ENCODE data around the gene PROC. TPM values are rescaled to one million over a fixed set of nuclear protein-coding genes. Genes with fewer than 3 reads are reported as not detected.

The PROC gene
- total RNA-seq, 1 experiment from 2014 or later = 1.1 TPM

GRCh38 chr2:127428815-127429109, 10.5 kb downstream of the PROC start:
- DNase-seq (ENCODE audit: low read depth, low spot score) = no peak
- BruUV-seq (replicated peaks) = no TSS peak
- Histone ChIP-seq H3K27me3 (ENCODE audit: control insufficient read depth, insufficient read depth, low read length) (peaks cover 2% of the 10 kb centered on the region; the same call in 1 of the 2 replicates), H3K27ac (ENCODE audit: low read length) (no peak overlapping the region), H3K36me3 (ENCODE audit: control insufficient read depth, insufficient read depth, low read length) (no peaks in the 10 kb centered on the region), H3K9me3 (ENCODE audit: control insufficient read depth, insufficient read depth, low read depth, low read length) (no peaks in the 10 kb centered on the region), H3K4me3 (ENCODE audit: low read depth in 2 of 2, low read length in 2 of 2) (no peak overlapping the region), H3K4me1 (ENCODE audit: control insufficient read depth, insufficient read depth, low read length) (0 out of 2 replicates have a peak, but pooled peaks cover 5% of the 10 kb centered on the region)
- intact Hi-C loops (cut with micrococcal nuclease; ENCODE audit: unreplicated experiment) = no loop called here
- in situ Hi-C loops (cut with HindIII; ENCODE audit: low pct_unique_long_range_greater_than_20kb, low sequenced_read_pairs) = no loop called here
- TF ChIP-seq SIN3A (IDR thresholded peaks at IDR 0.05; ENCODE audit: borderline replicate concordance, insufficient read depth, low read depth, low read length) = no peak
- ChIA-PET CTCF (no interaction called here), POLR2A (no interaction called here)
- ATAC-seq = no peak

- no TSS peak for BruUV-seq (replicated peaks)
- CTCF ChIA-PET = no interaction called here
- TF ChIP-seq POLR2AphosphoS5 (IDR thresholded peaks at IDR 0.05; ENCODE audit: low read depth, low read length) = no peak
- no peak for TF ChIP-seq CTCF (IDR thresholded peaks at IDR 0.05)
- TF ChIP-seq SIN3A (IDR thresholded peaks at IDR 0.05; ENCODE audit: borderline replicate concordance, insufficient read depth, low read depth, low read length) = no peak
- no peak for TF ChIP-seq TCF7L2 (IDR thresholded peaks at IDR 0.05; ENCODE audit: low read depth, low read length)
- TF ChIP-seq REST (IDR thresholded peaks at IDR 0.05; ENCODE audit: insufficient read depth in 1 of 2, low read depth in 2 of 2, low read length in 1 of 2) = no peak
Observed at GRCh38 chr2:127429291-127429690, 11.1 kb downstream of the PROC start.

GRCh38 chr2:127429844-127430425, 11.7 kb downstream of the PROC start:
- ChIA-PET CTCF (no interaction called here), POLR2A (interaction anchor here (0.5 kb wide), 1 partner anchor 30 kb away, joined by 5 read pairs; no protein-coding TSS in a partner anchor)
- H3K27ac ChIP-seq (ENCODE audit: low read length) = no peak overlapping the region
- in situ Hi-C loops (cut with HindIII; ENCODE audit: low pct_unique_long_range_greater_than_20kb, low sequenced_read_pairs) = no loop called here
- 0 out of 2 replicates have a peak, but pooled peaks cover 2% of the 10 kb centered on the region for H3K4me1 ChIP-seq (ENCODE audit: control insufficient read depth, insufficient read depth, low read length)
- no peak for ATAC-seq
- H3K36me3 ChIP-seq (ENCODE audit: control insufficient read depth, insufficient read depth, low read length) = no peaks in the 10 kb centered on the region
- H3K4me3 ChIP-seq (ENCODE audit: low read depth in 2 of 2, low read length in 2 of 2) = no peak overlapping the region
- no peaks in the 10 kb centered on the region for H3K9me3 ChIP-seq (ENCODE audit: control insufficient read depth, insufficient read depth, low read depth, low read length)
- no peak for TF ChIP-seq CTCF (IDR thresholded peaks at IDR 0.05)
- no peak for TF ChIP-seq REST (IDR thresholded peaks at IDR 0.05; ENCODE audit: insufficient read depth in 1 of 2, low read depth in 2 of 2, low read length in 1 of 2)
- no peak for TF ChIP-seq SIN3A (IDR thresholded peaks at IDR 0.05; ENCODE audit: borderline replicate concordance, insufficient read depth, low read depth, low read length)
- no peak for TF ChIP-seq TCF7L2 (IDR thresholded peaks at IDR 0.05; ENCODE audit: low read depth, low read length)
- TF ChIP-seq POLR2AphosphoS5 (IDR thresholded peaks at IDR 0.05; ENCODE audit: low read depth, low read length) = no peak
- no peaks in the 10 kb centered on the region for H3K27me3 ChIP-seq (ENCODE audit: control insufficient read depth, insufficient read depth, low read length)
- BruUV-seq (replicated peaks) = no TSS peak
- intact Hi-C loops (cut with micrococcal nuclease; ENCODE audit: unreplicated experiment) = no loop called here
- no peak for DNase-seq (ENCODE audit: low read depth, low spot score)

More at GRCh38 chr2:127429291-127429690, 11.1 kb downstream of the PROC start:
- H3K9me3 ChIP-seq (ENCODE audit: control insufficient read depth, insufficient read depth, low read depth, low read length) = no peaks in the 10 kb centered on the region
- POLR2A ChIA-PET = interaction anchor here (0.5 kb wide), 1 partner anchor 30 kb away, joined by 5 read pairs; no protein-coding TSS in a partner anchor
- H3K36me3 ChIP-seq (ENCODE audit: control insufficient read depth, insufficient read depth, low read length) = no peaks in the 10 kb centered on the region
- no peak overlapping the region for H3K4me3 ChIP-seq (ENCODE audit: low read depth in 2 of 2, low read length in 2 of 2)
- in situ Hi-C loops (cut with HindIII; ENCODE audit: low pct_unique_long_range_greater_than_20kb, low sequenced_read_pairs) (no loop called here), intact Hi-C loops (cut with micrococcal nuclease; ENCODE audit: unreplicated experiment) (no loop called here)
- no peaks in the 10 kb centered on the region for H3K27me3 ChIP-seq (ENCODE audit: control insufficient read depth, insufficient read depth, low read length)
- 0 out of 2 replicates have a peak, but pooled peaks cover 4% of the 10 kb centered on the region for H3K4me1 ChIP-seq (ENCODE audit: control insufficient read depth, insufficient read depth, low read length)
- no peak for DNase-seq (ENCODE audit: low read depth, low spot score)
- ATAC-seq = no peak
- H3K27ac ChIP-seq (ENCODE audit: low read length) = no peak overlapping the region

Data from Panc1 (cell line).